GM23338 (cell line): ENCODE data around the gene MTARC1. TPM values are rescaled to one million over a fixed set of nuclear protein-coding genes. Genes with fewer than 3 reads are reported as not detected.

ENCODE experiments used
- ATAC-seq: fragments of 200-7000 bp; cut with Tn5 transposase; 3 replicates; pipeline ENCODE4 v1.9.1; 2020
- DNase-seq: peaks from one replicate; pipeline ENCODE4 v3.0.0-alpha.2; 2015; ENCODE audit warnings: low spot score
- H2AFZ ChIP-seq: fragments of 200-600 bp; sonication (generic); 2 replicates; pipeline ENCODE4 v1.8.0; 2016; ENCODE audit warnings: antibody characterized with exemption, mild to moderate bottlenecking, moderate library complexity
- H3F3A ChIP-seq: fragments of 200-600 bp; sonication (generic); replicated peaks from 2 replicates; pipeline ENCODE4 v1.8.0; 2017; ENCODE audit warnings: antibody characterized with exemption, mixed run types, low read depth
- H3K27ac ChIP-seq: fragments of 200-600 bp; sonication (generic); 2 replicates; pipeline ENCODE4 v1.6.1; 2016; ENCODE audit warnings: low read depth
- H3K27me3 ChIP-seq: fragments of 200-600 bp; sonication (generic); 2 replicates; pipeline ENCODE4 v1.8.0; 2016; ENCODE audit warnings: mild to moderate bottlenecking, mixed run types, moderate library complexity; ENCODE audit not compliant: insufficient read depth
- H3K36me3 ChIP-seq: fragments of 200-600 bp; sonication (generic); 2 replicates; pipeline ENCODE4 v1.8.0; 2016; ENCODE audit warnings: mild to moderate bottlenecking; ENCODE audit not compliant: insufficient read depth
- H3K4me1 ChIP-seq: fragments of 200-600 bp; sonication (generic); 2 replicates; pipeline ENCODE4 v1.8.0; 2016; ENCODE audit warnings: mild to moderate bottlenecking, moderate library complexity; ENCODE audit not compliant: insufficient read depth
- H3K4me2 ChIP-seq: fragments of 200-600 bp; sonication (generic); 2 replicates; pipeline ENCODE4 v1.7.1; 2017; ENCODE audit warnings: mixed run types
- H3K4me3 ChIP-seq: fragments of 200-600 bp; sonication (generic); 2 replicates; pipeline ENCODE4 v1.6.1; 2016; ENCODE audit warnings: mixed run types
- H3K79me2 ChIP-seq: fragments of 200-600 bp; sonication (generic); replicated peaks from 2 replicates; pipeline ENCODE4 v1.8.0; 2017; ENCODE audit warnings: mild to moderate bottlenecking; ENCODE audit not compliant: insufficient read depth
- H3K9me2 ChIP-seq: fragments of 200-600 bp; sonication (generic); 2 replicates; pipeline ENCODE4 v1.8.0; 2017; ENCODE audit not compliant: insufficient read depth
- H4K20me1 ChIP-seq: fragments of 200-600 bp; sonication (generic); replicated peaks from 2 replicates; pipeline ENCODE4 v1.8.0; 2017; ENCODE audit warnings: mild to moderate bottlenecking; ENCODE audit not compliant: insufficient read depth
- H3K27ac Mint-ChIP-seq: 2 replicates; pipeline ENCODE4 v1.8.0; 2020; ENCODE audit warnings: inconsistent platforms, mild to moderate bottlenecking, moderate library complexity, mixed read lengths
- H3K27me3 Mint-ChIP-seq: 3 replicates; pipeline ENCODE4 v1.8.0; 2022; ENCODE audit warnings: low read depth, mild to moderate bottlenecking, moderate library complexity, mixed read lengths, inconsistent platforms; ENCODE audit not compliant: insufficient read depth, poor library complexity
- H3K36me3 Mint-ChIP-seq: 3 replicates; pipeline ENCODE4 v1.8.0; 2021; ENCODE audit warnings: low read depth, mild to moderate bottlenecking, inconsistent platforms, moderate library complexity, mixed read lengths
- H3K4me1 Mint-ChIP-seq: 3 replicates; pipeline ENCODE4 v1.8.0; 2020; ENCODE audit warnings: mild to moderate bottlenecking, inconsistent platforms, mixed read lengths
- H3K4me3 Mint-ChIP-seq: 3 replicates; pipeline ENCODE4 v1.8.0; 2021; ENCODE audit warnings: moderate library complexity, mild to moderate bottlenecking, inconsistent platforms, mixed read lengths
- H3K9me3 Mint-ChIP-seq: 3 replicates; pipeline ENCODE4 v1.8.0; 2020; ENCODE audit warnings: moderate library complexity, mild to moderate bottlenecking, inconsistent platforms, mixed read lengths
- CTCF ChIP-seq, 2 experiments: fragments of 200-600 bp in 1 of 2; sonication (generic) in 1 of 2; conservative IDR thresholded peaks; 2 replicates each; pipeline versions ENCODE4 v1.5.1 to v1.6.1; 2016 to 2017; ENCODE audit warnings: antibody characterized with exemption in 2 of 2, low read depth in 2 of 2, mild to moderate bottlenecking in 2 of 2, moderate library complexity in 1 of 2
- JUNB ChIP-seq: IDR thresholded peaks from one replicate; pipeline ENCODE4 v1.6.1; 2016; ENCODE audit warnings: antibody characterized with exemption; ENCODE audit not compliant: unreplicated experiment
- REST ChIP-seq: IDR thresholded peaks from one replicate; pipeline ENCODE4 v1.6.1; 2018; ENCODE audit warnings: antibody characterized with exemption; ENCODE audit not compliant: unreplicated experiment
- STAT1 ChIP-seq: IDR thresholded peaks from one replicate; pipeline ENCODE4 v1.6.1; 2016; ENCODE audit warnings: antibody characterized with exemption; ENCODE audit not compliant: unreplicated experiment
- ZNF114 ChIP-seq: fragments of 250-450 bp; sonication (Bioruptor Pico); IDR thresholded peaks from 2 replicates; pipeline ENCODE4 v1.5.0; 2020; ENCODE audit warnings: mild to moderate bottlenecking, moderate library complexity
- ZNF331 ChIP-seq: fragments of 250-450 bp; sonication (Bioruptor Pico); IDR thresholded peaks from 2 replicates; pipeline ENCODE4 v1.5.0; 2020; ENCODE audit warnings: low read depth, mild to moderate bottlenecking, moderate library complexity
- polyA plus RNA-seq: library from polyadenylated mRNA; unstranded; fragments of >200 nt; fragmentation: Nextera tagmentation; extraction: Ambion mirVana; gene quantifications from 2 replicates; pipeline ENCODE4 v1.2.1, GENCODE V29; 2016
- total RNA-seq: library from RNA; depleted of rRNA; stranded (reverse); fragments of >200 nt; shearing (Covaris generic); gene quantifications from 2 replicates; pipeline ENCODE4 v1.2.3, GENCODE V29; 2014

MTARC1 gene
- total and polyA plus RNA-seq, 2 experiments from 2014 or later, result 33.9 to 34.6 TPM

- TF ChIP-seq CTCF (conservative IDR thresholded peaks at IDR 0.05; ENCODE audit: low read depth in 2 of 2), result no peak
- TF ChIP-seq ZNF331 (CRISPR knock-in tag), result no peak
Measured at GRCh38 chr1:220776254-220776653, 10.5 kb upstream of the MTARC1 start (continued).

GRCh38 chr1:220776720-220777326 lies 9.9 kb upstream of the MTARC1 start:
- Histone ChIP-seq H4K20me1 (no peaks in the 10 kb centered on the region; the same call in 1 of the 2 replicates), H3K36me3 (no peaks in the 10 kb centered on the region), H3K9me2 (no peaks in the 10 kb centered on the region), H3K79me2 (no peaks in the 10 kb centered on the region), H3F3A (no peaks in the 10 kb centered on the region), H3K27me3 (no peaks in the 10 kb centered on the region), H3K4me2 (no peak overlapping the region), H3K4me3 (no peak overlapping the region), H3K4me1 (no peaks in the 10 kb centered on the region), H3K27ac (no peak overlapping the region), H2AFZ (no peak overlapping the region)
- Mint-ChIP-seq H3K4me3 (no peak overlapping the region), H3K27me3 (peaks cover 5% of the 10 kb centered on the region), H3K36me3 (no peaks in the 10 kb centered on the region), H3K27ac (no peak overlapping the region), H3K4me1 (peaks cover 3% of the 10 kb centered on the region; the same call in 2 of the 3 replicates), H3K9me3 (no peaks in the 10 kb centered on the region)
- DNase-seq (peak; percentile 92), ATAC-seq (peak; percentile 99)
- TF ChIP-seq CTCF (conservative IDR thresholded peaks at IDR 0.05; ENCODE audit: low read depth in 2 of 2), result peak; percentile 98 to 99
- TF ChIP-seq ZNF331 (CRISPR knock-in tag), result no peak

GRCh38 chr1:220783453-220783852 lies 3.3 kb upstream of the MTARC1 start:
- no peak overlapping the region for H3K4me3 ChIP-seq
- no peak for TF ChIP-seq STAT1
- no peak for TF ChIP-seq ZNF114
- TF ChIP-seq REST, result no peak
- TF ChIP-seq ZNF331 (CRISPR knock-in tag), result no peak
- no peak for TF ChIP-seq JUNB
- H3K36me3 ChIP-seq, result no peaks in the 10 kb centered on the region
- Mint-ChIP-seq H3K27ac (no peak overlapping the region), H3K9me3 (no peaks in the 10 kb centered on the region), H3K4me1 (peaks cover 15% of the 10 kb centered on the region), H3K36me3 (no peaks in the 10 kb centered on the region), H3K4me3 (no peak overlapping the region), H3K27me3 (peaks cover 5% of the 10 kb centered on the region)
- H4K20me1 ChIP-seq, result no peaks in the 10 kb centered on the region
- no peak overlapping the region for H3K4me2 ChIP-seq
- DNase-seq, result no peak
- ATAC-seq, result no peak
- peaks cover 11% of the 10 kb centered on the region for H3K79me2 ChIP-seq
- peaks cover 16% of the 10 kb centered on the region for H3K4me1 ChIP-seq
- no peaks in the 10 kb centered on the region for H3K9me2 ChIP-seq
- H3K27me3 ChIP-seq, result no peaks in the 10 kb centered on the region
- no peak overlapping the region for H2AFZ ChIP-seq
- no peak overlapping the region for H3K27ac ChIP-seq
- H3F3A ChIP-seq, result no peaks in the 10 kb centered on the region
